Liver (tissue), 3 donors: ENCODE measurements around the gene UBXN11.

ENCODE experiments used
- TF ChIP-seq, protein P1 (sequence below): fragments of 150-350 bp; IDR thresholded peaks from 2 replicates; pipeline ENCODE4 v1.5.1; 2017; ENCODE audit warnings: improper control_type of control experiment, low read depth, low read length; ENCODE audit not compliant: missing input control
- TF ChIP-seq, protein P2 (sequence below): IDR thresholded peaks from 2 replicates; pipeline ENCODE4 v1.6.1; 2016; ENCODE audit warnings: antibody characterized with exemption
- donor health status: healthy.
- donor health status: healthy.

DNA sequence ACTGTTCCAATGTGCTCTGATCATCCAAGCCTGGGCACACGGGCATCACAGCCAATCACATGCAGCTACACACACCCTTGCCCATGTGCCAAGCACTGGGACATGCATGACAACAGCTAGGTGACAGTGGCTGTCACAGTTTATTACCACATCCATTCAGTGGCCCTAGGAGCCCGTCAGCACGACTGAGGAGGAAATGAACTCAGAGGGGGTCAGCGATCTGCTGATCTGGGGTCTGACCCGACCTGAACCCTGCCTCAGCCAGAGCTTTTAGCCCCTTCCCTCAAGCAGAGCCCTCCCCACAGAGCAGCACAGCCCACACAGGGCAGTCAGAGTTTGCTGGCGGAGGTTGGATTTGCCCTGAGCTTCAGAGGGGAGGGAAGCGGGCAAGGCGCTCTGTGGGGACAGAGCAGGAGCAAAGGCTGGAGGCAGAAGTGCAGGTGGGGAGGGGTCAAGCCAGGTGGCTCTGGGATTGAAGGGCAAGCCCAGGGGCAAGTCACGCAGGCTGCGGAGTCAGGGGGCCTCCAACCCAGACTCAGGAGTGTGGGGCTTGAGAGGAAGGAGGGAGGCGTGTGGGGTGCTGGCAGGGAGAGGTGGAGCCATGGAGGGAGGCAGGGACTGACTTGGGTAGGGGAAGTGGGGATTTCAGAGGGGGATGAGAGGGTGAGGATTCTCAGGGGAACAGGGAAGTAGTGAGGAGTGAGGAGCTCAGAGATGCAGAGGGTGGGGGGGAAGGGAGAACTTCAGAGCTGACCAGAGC lies 16.1 kb downstream of the UBXN11 start:
- TF ChIP-seq, protein P1, sequence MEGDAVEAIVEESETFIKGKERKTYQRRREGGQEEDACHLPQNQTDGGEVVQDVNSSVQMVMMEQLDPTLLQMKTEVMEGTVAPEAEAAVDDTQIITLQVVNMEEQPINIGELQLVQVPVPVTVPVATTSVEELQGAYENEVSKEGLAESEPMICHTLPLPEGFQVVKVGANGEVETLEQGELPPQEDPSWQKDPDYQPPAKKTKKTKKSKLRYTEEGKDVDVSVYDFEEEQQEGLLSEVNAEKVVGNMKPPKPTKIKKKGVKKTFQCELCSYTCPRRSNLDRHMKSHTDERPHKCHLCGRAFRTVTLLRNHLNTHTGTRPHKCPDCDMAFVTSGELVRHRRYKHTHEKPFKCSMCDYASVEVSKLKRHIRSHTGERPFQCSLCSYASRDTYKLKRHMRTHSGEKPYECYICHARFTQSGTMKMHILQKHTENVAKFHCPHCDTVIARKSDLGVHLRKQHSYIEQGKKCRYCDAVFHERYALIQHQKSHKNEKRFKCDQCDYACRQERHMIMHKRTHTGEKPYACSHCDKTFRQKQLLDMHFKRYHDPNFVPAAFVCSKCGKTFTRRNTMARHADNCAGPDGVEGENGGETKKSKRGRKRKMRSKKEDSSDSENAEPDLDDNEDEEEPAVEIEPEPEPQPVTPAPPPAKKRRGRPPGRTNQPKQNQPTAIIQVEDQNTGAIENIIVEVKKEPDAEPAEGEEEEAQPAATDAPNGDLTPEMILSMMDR = no peak
- TF ChIP-seq, protein P2, sequence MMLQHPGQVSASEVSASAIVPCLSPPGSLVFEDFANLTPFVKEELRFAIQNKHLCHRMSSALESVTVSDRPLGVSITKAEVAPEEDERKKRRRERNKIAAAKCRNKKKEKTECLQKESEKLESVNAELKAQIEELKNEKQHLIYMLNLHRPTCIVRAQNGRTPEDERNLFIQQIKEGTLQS = no peak
